Activated CD4-positive, alpha-beta T cell treated with anti-CD3 and anti-CD28 coated beads for 4 hours (primary cell): ENCODE results near the gene DBH.

Experiments
- DNase-seq, 2 donors: peaks; one replicate each; pipeline ENCODE4 v3.0.0-alpha.2; 2020

The DBH gene

DNA sequence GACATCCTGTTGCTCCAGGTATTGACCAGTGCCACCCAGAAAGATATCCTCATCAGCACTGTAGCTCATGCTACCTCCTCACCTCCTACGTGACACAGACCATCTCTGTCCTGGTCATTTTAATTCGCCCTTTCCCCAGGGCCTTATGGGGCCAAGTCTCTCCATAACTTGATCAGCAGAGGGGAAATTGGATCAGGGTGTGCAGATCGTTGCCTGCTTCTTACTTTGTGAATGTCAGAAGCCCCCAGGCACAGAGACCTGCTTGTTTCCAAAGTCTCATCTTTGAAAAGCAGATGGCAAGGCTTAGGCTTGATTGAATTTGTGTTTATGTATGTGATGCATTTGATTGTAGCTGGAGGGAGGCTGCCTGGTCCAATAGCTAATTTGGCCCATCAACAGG, 8.8 kb upstream of the DBH start:
- DNase-seq: no peak

- DNase-seq: no peak
Measured at GRCh38 chr9:133628766-133629165, 7.4 kb upstream of the DBH start.

- DNase-seq: no peak
Measured at GRCh38 chr9:133629221-133630110, 6.7 kb upstream of the DBH start.

DNA sequence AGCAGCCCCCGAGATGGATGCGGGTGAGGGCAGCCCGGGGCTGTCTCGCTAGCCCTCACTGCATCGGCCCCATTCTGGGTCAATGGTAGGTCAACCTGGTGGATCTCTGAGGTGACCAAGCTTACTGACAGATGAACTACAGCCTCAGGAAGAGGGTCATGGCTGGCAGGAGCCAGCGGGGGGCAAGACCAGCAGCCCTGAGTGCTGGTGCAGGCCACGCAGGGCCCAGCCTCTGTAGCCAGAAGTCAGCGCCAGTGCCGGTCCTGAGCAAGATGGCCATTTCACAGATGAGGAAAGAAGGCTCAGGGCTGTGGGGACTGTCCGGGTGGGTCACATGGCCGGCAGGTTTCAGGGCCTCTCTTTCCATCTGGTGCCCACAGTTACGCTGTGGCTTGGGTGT, 5.1 kb upstream of the DBH start:
- no peak for DNase-seq

DNA sequence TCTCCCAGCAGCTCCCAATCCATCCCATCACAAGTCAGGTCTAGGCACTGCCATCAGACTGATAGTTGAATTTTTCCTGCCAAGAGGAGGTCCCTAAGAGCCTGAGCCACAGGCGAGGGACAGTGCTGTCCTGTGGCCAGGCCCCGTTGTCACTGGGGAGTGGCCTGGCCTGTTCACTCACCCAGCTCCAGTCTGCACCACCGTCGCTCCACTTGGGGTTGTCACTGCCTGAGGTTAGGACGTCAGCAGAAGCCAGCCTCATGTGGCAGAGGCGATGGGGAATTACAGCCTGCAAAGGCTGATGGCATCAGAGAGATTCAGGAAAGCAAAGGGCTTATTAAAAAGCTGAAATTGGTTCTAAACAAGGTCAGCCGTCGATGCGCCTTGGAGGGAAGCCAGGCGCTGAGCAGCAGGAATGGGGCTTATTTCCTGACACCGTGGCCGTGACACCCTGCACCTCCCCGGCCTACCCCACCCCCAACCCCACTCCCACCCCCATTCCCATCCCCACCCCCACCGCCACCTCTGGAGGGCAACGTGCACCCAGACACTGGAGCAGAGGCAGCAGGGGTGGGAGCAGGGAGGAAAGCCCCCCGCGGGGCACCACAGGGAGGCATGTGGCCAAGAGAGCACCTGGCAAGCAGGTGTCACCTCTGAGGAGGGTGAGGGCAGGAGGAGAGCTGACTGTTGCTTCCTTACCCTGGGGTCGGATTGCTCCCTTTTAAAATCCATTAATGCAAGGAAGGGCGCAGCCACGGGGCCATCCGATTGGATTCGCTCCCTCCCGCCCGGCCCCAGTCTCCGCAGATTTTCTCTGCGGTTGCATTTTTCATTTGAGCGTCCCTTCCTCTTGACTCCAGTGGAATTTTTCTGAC, 3.1 kb upstream of the DBH start:
- DNase-seq: no peak

GRCh38 chr9:133633681-133634080, 2.5 kb upstream of the DBH start:
- no peak for DNase-seq

DNA sequence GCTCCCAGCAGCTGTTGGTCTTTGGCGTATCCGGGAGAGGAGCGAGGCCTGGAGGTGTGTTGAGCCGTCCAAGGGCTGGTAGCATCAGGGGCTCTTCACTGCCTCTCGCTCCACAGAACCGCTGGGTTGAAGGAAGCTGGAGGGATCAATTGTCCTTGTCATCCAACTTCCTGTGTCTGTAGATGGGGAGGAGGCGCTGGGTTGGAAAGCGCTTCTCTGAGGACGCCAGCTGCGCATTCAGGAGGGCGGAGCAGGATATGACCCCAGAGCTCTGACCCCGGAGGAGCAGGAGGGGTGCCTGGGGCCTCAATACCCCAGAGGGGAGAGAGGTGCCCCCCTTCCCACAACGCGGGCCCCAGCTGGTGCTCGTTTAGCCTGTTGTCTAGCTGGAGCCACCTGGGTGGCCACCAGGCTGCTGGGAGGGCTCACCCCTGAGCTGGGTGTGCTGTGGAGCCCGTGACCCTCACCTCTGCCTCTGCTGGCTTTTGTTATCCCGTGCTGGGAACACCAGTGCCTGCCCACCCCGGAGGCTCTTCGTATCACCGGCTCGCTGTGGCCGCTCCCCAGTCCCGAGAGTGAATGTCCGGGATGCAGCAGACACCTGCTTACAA, 2.0 kb upstream of the DBH start:
- DNase-seq: no peak

- DNase-seq: no peak
Measured at GRCh38 chr9:133635098-133635497, 1.1 kb upstream of the DBH start.

- no peak for DNase-seq
Measured at GRCh38 chr9:133636902-133637301, 739 bp downstream of the DBH start.

DNA sequence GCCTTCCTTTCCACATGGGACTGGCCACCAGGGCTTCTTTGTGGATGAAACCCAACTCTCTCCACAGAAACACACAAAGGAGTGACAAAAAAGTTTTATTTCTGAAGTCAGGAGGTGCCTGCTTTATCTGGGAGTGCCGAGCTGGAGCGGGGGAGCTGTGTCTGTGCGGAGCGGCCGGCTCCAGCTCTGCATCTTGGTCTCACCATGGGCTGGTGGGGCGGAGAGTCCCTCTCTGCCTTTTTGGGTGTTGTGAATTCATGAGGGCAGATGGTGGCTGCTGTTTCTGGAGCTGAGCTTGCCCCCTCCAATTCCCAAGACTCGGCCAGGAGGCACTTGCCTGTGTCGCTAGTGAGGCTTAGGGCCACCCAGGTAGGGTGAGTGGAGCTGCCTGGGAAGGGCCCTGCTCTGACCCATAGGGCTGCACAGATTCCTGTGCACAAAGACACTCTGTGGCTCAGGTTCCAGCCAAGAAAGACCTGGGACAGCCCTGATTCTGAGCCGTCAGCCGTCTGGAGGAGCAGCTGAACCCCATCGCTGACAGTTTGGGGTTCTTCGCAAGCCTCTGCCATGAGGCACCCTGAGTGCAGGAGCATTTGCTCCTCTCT, 1.4 kb downstream of the DBH start:
- DNase-seq: no peak

GRCh38 chr9:133638076-133638475, 1.9 kb downstream of the DBH start:
- DNase-seq: no peak

DNA sequence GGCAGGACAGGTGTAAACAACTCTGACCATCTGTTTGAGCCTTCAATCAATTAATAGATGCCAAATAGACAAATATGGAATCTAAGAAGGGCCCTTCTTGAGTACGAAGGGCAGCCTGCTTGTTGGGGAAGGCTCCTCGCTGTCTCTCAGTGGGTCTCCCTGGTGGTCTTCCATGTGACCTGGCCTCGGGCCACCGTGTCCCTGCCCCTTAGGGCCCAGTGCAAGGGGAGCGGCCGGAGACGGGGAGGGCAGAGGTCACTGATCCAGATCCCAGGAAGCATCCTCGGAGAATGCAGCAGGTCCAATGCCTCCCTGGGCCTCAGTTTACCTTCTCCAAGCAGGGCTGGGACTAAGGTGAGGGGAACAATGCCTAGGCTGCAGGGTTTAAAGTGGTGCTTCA, 2.5 kb downstream of the DBH start:
- DNase-seq: no peak

DNA sequence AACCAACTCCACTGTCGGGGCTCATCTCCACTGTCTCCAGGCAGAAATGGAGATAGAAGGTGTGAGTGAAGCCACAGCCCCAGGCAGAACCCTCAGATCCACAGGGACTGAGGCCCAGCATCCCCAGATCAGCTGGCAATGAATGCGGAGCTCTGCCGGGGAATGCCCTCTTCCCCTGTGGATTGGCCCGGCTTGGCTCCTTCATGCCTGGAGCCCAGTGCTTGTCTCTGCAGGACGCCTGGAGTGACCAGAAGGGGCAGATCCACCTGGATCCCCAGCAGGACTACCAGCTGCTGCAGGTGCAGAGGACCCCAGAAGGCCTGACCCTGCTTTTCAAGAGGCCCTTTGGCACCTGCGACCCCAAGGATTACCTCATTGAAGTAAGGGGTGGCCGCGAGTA, 3.5 kb downstream of the DBH start:
- DNase-seq: no peak

DNA sequence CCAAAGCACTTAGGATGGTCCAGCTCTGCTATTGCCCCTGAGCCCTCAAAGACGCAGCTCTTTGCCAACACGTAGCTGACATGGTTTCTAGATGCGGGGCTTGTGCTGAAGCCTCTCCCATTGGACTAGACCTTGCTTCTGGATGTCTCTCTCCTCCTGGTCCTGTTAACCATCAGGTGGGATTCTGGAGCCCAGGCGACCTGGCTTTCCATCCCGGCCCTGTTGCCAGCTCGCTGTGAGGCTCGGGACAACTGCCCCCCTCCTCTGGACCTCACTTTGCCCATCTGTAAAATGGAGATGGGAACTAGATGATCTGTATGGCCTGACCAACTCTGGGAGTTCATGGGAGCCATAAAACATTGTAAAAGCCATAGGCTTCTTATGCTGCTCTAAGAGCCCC, 4.0 kb downstream of the DBH start:
- DNase-seq: no peak

- no peak for DNase-seq
Measured at GRCh38 chr9:133640580-133641395, 4.6 kb downstream of the DBH start.

DNA sequence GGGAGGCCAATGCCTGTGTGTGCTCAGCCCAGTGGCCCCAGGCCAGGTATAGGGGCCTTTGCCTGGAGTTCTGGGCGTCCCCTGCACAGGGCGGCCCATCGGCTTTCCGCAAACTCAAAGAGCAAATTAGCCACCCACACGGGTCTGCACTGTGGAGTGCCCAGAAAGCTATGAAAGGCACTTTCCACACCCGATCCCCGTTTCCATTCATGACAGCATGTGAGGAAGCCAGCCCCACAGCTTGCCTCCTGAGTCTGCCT, 5.2 kb downstream of the DBH start:
- DNase-seq: no peak

GRCh38 chr9:133641861-133642595, 5.9 kb downstream of the DBH start:
- no peak for DNase-seq

GRCh38 chr9:133642708-133643361, 6.7 kb downstream of the DBH start:
- no peak for DNase-seq

GRCh38 chr9:133643362-133643755, 7.2 kb downstream of the DBH start:
- DNase-seq: no peak

- DNase-seq: no peak
Measured at GRCh38 chr9:133643978-133644760, 8.0 kb downstream of the DBH start.
